ENCODE results near the gene RNU6-9. TPM values are rescaled to one million over a fixed set of nuclear protein-coding genes. Genes with fewer than 3 reads are reported as not detected.
A peak's percentile ranks its signal among the peaks of the same experiment; 100 is the strongest.

RNU6-9 gene
- total RNA-seq (ENCODE audit: unreplicated experiment): not detected
- long read RNA-seq: 0 reads

GRCh38 chr19:892894-893689 lies at the start of gene RNU6-9, which contains the start of gene MED16:
RNU6-9 (plus strand) TSS chr19:893484.
MED16 (minus strand) TSS chr19:893187; CDS start chr19:891131, 2,056 bp downstream.
- H3K27me3 Mint-ChIP-seq (ENCODE audit: unreplicated experiment): peaks cover 15% of the 10 kb centered on the region
- peak within 1 kb of the TSS; percentile 99 for H3K27ac Mint-ChIP-seq (ENCODE audit: unreplicated experiment)
- TF ChIP-seq, protein P1, sequence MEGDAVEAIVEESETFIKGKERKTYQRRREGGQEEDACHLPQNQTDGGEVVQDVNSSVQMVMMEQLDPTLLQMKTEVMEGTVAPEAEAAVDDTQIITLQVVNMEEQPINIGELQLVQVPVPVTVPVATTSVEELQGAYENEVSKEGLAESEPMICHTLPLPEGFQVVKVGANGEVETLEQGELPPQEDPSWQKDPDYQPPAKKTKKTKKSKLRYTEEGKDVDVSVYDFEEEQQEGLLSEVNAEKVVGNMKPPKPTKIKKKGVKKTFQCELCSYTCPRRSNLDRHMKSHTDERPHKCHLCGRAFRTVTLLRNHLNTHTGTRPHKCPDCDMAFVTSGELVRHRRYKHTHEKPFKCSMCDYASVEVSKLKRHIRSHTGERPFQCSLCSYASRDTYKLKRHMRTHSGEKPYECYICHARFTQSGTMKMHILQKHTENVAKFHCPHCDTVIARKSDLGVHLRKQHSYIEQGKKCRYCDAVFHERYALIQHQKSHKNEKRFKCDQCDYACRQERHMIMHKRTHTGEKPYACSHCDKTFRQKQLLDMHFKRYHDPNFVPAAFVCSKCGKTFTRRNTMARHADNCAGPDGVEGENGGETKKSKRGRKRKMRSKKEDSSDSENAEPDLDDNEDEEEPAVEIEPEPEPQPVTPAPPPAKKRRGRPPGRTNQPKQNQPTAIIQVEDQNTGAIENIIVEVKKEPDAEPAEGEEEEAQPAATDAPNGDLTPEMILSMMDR (IDR thresholded peaks at IDR 0.05; ENCODE audit: partially characterized antibody, unreplicated experiment): no peak
- H3K36me3 Mint-ChIP-seq (ENCODE audit: unreplicated experiment): no peaks in the 10 kb centered on the region
- DNase-seq: peak; percentile 89
- H3K4me1 Mint-ChIP-seq (ENCODE audit: low read depth, unreplicated experiment): peaks cover 3% of the 10 kb centered on the region
- peak within 1 kb of the TSS; percentile 90 for H3K4me3 Mint-ChIP-seq (ENCODE audit: unreplicated experiment)
- peaks cover 19% of the 10 kb centered on the region for H3K9me3 Mint-ChIP-seq (ENCODE audit: unreplicated experiment)

DNA sequence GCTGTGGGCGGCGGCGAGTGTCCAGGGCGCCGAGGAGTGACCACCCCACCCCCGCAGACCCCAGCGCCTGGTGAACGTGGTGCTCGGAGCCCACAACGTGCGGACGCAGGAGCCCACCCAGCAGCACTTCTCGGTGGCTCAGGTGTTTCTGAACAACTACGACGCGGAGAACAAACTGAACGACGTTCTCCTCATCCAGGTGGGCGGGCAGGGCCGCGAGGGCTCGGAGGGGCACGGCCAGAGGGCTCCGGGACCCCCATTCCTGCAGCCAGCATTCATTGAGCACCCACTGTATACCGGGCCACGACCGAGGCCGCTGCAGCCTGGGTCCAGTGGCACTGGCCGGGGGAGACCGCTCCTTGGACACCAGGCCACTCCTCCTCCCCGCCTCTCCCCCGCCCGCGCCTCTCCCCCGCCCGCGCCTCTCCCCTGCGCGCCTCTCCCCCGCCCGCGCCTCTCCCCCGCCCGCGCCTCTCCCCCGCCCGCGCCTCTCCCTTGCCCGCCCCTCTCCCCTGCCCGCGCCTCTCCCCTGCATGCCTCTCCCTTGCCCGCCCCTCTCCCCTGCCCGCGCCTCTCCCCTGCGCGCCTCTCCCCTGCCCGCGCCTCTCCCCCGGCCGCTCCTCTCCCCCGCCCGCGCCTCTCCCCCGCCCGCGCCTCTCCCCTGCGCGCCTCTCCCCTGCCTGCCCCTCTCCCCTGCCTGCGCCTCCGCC lies 49.3 kb upstream of the RNU6-9 start:
- peaks cover 15% of the 10 kb centered on the region for H3K27me3 Mint-ChIP-seq (ENCODE audit: unreplicated experiment)
- DNase-seq: no peak
- H3K4me1 Mint-ChIP-seq (ENCODE audit: low read depth, unreplicated experiment): no peaks in the 10 kb centered on the region

GRCh38 chr19:844546-844971 lies 48.7 kb upstream of the RNU6-9 start:
- TF ChIP-seq, protein P1 (IDR thresholded peaks at IDR 0.05; ENCODE audit: partially characterized antibody, unreplicated experiment): no peak
- no peak for DNase-seq
- Mint-ChIP-seq H3K36me3 (ENCODE audit: unreplicated experiment) (peaks cover 4% of the 10 kb centered on the region), H3K9me3 (ENCODE audit: unreplicated experiment) (peaks cover 3% of the 10 kb centered on the region), H3K4me3 (ENCODE audit: unreplicated experiment) (no peak overlapping the region), H3K27ac (ENCODE audit: unreplicated experiment) (no peak overlapping the region), H3K4me1 (ENCODE audit: low read depth, unreplicated experiment) (no peaks in the 10 kb centered on the region), H3K27me3 (ENCODE audit: unreplicated experiment) (peaks cover 15% of the 10 kb centered on the region)

More for the DNA sequence above, 49.3 kb upstream of the RNU6-9 start:
- Mint-ChIP-seq H3K27ac (ENCODE audit: unreplicated experiment) (no peak overlapping the region), H3K9me3 (ENCODE audit: unreplicated experiment) (peaks cover 3% of the 10 kb centered on the region), H3K36me3 (ENCODE audit: unreplicated experiment) (peaks cover 4% of the 10 kb centered on the region), H3K4me3 (ENCODE audit: unreplicated experiment) (no peak overlapping the region)
- TF ChIP-seq, protein P1 (IDR thresholded peaks at IDR 0.05; ENCODE audit: partially characterized antibody, unreplicated experiment): no peak

GRCh38 chr19:845707-846521 lies 47.4 kb upstream of the RNU6-9 start:
- H3K36me3 Mint-ChIP-seq (ENCODE audit: unreplicated experiment): peaks cover 4% of the 10 kb centered on the region
- peaks cover 15% of the 10 kb centered on the region for H3K27me3 Mint-ChIP-seq (ENCODE audit: unreplicated experiment)
- H3K27ac Mint-ChIP-seq (ENCODE audit: unreplicated experiment): no peak overlapping the region
- TF ChIP-seq, protein P1 (IDR thresholded peaks at IDR 0.05; ENCODE audit: partially characterized antibody, unreplicated experiment): no peak
- H3K4me1 Mint-ChIP-seq (ENCODE audit: low read depth, unreplicated experiment): no peaks in the 10 kb centered on the region
- DNase-seq: no peak
- H3K9me3 Mint-ChIP-seq (ENCODE audit: unreplicated experiment): peaks cover 3% of the 10 kb centered on the region
- H3K4me3 Mint-ChIP-seq (ENCODE audit: unreplicated experiment): peak overlapping the region; percentile 57
